Stimulated activated naive CD8-positive, alpha-beta T cell treated with anti-CD3 and anti-CD28 coated beads, Interleukin-15, Interleukin-2, amounts not matched to agents 100 ng/mL and 50 ng/mL, for 24 hours (primary cell): ENCODE measurements around the gene CLTC.
A peak's percentile ranks its signal among the peaks of the same experiment; 100 is the strongest.
"Not testable (repeated sequence)": the region's sequence is repeated elsewhere in the genome, so short reads cannot be mapped to it uniquely, and the experiment has no call there.

Source experiments
- H3K27ac Mint-ChIP-seq: one replicate; pipeline ENCODE4 v1.8.0; 2021; ENCODE audit warnings: mild to moderate bottlenecking, mixed read lengths
- H3K27me3 Mint-ChIP-seq: one replicate; pipeline ENCODE4 v1.8.0; 2021; ENCODE audit warnings: mixed read lengths
- H3K36me3 Mint-ChIP-seq: one replicate; pipeline ENCODE4 v1.8.0; 2021; ENCODE audit warnings: low read depth, mixed read lengths
- H3K4me1 Mint-ChIP-seq: one replicate; pipeline ENCODE4 v1.8.0; 2021; ENCODE audit warnings: low read depth, mixed read lengths
- H3K4me3 Mint-ChIP-seq: one replicate; pipeline ENCODE4 v1.8.0; 2021; ENCODE audit warnings: mild to moderate bottlenecking, mixed read lengths
- H3K9me3 Mint-ChIP-seq: one replicate; pipeline ENCODE4 v1.8.0; 2021; ENCODE audit warnings: mixed read lengths

Gene CLTC

DNA sequence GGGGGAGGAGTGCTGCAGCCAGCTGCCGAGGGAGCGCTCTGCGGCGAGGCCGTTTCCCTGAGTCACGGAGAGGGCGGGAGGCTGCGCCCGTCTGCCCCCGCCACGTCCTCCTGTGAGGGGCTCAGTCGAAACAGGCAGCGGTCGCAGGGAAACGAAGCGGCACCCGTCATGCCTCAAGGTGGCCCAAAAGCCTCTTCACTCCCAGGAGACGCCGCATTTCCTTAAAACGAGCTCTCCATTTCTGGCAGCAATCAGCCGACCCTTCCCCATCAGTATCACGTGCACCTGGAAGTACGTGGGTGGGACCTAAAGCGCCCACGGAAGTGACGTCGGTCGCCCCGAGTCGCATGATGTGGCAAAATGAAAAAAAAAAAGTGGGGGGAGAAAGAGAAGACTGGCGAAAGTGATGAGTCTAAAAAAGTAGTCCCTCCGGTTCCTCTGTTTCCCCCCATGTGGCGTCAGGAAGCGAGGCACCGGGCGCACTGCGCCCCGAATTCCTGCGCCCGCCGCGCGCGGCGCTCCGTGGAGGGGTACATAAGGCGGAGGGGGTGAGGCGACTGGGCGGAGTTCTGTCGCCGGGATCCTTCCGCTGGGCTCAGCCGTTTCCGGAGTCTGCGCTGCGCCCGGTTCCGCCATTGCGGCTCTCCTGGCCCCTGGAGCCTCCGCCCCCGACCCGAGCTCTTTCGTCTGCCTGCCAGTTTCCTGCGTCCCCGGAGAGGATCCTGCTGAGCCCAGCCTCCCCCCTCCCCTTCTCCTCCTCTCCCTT lies at the start of gene CLTC:
Gene CLTC, plus strand, starts transcription at position 598 of the 766 bp plus-strand sequence. CDS start 237 bp downstream, outside the sequence.
- H3K4me1 Mint-ChIP-seq = peaks cover 60% of the 10 kb centered on the region
- H3K4me3 Mint-ChIP-seq = peak within 1 kb of the TSS; percentile 91
- peaks cover 22% of the 10 kb centered on the region for H3K36me3 Mint-ChIP-seq
- H3K27ac Mint-ChIP-seq = peak within 1 kb of the TSS; percentile 97
- H3K27me3 Mint-ChIP-seq = no peaks in the 10 kb centered on the region
- no peaks in the 10 kb centered on the region for H3K9me3 Mint-ChIP-seq

DNA sequence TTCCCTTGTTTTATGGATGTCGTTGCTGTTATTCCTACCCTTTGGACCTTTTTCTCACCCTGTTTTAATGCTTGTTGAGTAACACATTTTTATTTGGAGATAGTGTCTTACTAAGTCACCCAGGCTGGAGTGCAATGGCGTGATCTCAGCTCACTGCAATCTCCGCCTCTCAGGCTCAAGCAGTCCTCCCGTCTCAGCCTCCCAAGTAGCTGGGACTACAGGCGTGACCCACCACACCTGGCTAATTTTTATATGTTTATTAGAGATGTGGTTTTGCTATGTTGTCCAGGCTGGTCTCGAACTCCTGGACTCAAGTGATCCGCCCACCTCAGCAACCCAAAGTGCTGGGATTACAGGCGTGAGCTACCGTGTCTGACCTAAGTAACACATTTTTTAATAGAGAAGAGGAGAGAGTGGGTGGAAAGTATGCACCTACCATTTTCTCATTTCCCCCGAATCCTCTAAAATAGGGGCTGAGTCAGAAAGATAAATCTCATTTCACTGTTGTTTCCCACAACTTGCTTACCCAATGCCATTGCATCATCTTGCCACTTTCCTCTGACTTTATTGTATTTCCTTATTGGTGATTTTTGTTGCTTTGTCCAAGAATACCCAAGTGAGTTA lies 47.3 kb upstream of the CLTC start:
- H3K4me3 Mint-ChIP-seq = no peak overlapping the region

DNA sequence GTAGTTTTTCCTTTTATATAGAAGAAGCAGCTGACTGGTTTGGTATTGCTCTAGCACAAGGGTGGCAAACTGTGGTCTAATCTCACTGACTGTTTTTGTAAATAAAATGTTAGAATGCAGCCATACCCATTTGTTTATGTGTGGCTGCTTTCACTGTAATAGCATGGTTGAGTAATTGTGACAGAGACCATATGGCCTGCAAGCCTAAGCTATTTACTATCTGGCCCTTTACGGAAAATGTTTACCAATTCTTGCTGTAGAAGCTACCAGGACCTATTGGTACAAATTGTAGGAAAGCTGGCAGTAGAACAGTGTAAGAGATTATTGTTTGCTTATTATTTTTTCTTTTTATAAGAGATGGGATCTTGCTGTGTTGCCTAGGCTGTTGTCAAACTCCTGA lies 35.5 kb upstream of the CLTC start:
- H3K36me3 Mint-ChIP-seq, H3K4me3 Mint-ChIP-seq, H3K4me1 Mint-ChIP-seq, H3K27ac Mint-ChIP-seq, H3K9me3 Mint-ChIP-seq, H3K27me3 Mint-ChIP-seq: not testable (repeated sequence)

More for the DNA sequence above, 47.3 kb upstream of the CLTC start:
- H3K4me1 Mint-ChIP-seq = peaks cover 16% of the 10 kb centered on the region
- H3K27ac Mint-ChIP-seq = peak overlapping the region; percentile 74
- H3K36me3 Mint-ChIP-seq = peaks cover 20% of the 10 kb centered on the region
- no peaks in the 10 kb centered on the region for H3K27me3 Mint-ChIP-seq
- no peaks in the 10 kb centered on the region for H3K9me3 Mint-ChIP-seq

DNA sequence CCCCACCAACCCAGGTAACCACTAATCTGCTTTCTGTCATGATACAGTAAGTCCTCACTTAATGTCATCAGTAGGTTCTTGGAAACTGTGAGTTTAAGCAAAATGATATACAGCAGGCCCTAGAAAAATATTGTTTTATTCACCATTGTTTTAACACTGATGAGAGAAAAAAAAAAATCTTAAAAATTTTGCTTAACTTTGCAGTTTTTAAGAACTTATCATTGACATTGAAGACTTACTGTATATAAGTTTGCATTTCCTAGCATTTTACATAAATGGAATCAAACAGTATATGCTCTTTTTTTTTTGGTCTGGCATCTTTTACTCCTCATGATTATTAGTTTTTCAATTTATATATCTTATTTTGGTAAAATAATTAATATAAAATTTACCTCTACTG lies 19.5 kb upstream of the CLTC start:
- H3K27ac Mint-ChIP-seq = no peak overlapping the region
- H3K27me3 Mint-ChIP-seq = no peaks in the 10 kb centered on the region
- H3K36me3 Mint-ChIP-seq = peaks cover 38% of the 10 kb centered on the region
- H3K4me3 Mint-ChIP-seq = no peak overlapping the region
- peaks cover 12% of the 10 kb centered on the region for H3K4me1 Mint-ChIP-seq
- no peaks in the 10 kb centered on the region for H3K9me3 Mint-ChIP-seq

DNA sequence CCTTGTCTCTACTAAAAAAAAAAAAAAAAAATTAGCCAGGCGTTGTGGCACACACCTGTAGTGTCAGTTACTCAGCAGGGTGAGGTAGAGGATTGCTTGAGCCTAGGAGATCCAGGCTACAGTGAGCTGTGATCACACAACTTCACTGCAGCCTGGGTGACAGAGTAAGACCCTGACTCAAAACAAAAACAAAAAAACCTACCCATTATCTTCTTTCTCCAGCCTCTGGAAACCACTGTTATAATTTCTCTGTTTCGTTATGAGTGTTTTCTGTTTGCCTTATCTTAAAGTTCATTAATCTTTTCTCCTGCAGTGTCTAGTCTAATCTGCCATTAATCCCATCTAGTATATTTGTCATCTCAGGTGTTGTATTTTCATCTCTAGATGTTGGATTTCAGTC lies 18.6 kb upstream of the CLTC start:
- Mint-ChIP-seq H3K36me3 (peaks cover 45% of the 10 kb centered on the region), H3K4me1 (peaks cover 12% of the 10 kb centered on the region), H3K4me3 (no peak overlapping the region), H3K27ac (no peak overlapping the region), H3K9me3 (no peaks in the 10 kb centered on the region), H3K27me3 (no peaks in the 10 kb centered on the region)

DNA sequence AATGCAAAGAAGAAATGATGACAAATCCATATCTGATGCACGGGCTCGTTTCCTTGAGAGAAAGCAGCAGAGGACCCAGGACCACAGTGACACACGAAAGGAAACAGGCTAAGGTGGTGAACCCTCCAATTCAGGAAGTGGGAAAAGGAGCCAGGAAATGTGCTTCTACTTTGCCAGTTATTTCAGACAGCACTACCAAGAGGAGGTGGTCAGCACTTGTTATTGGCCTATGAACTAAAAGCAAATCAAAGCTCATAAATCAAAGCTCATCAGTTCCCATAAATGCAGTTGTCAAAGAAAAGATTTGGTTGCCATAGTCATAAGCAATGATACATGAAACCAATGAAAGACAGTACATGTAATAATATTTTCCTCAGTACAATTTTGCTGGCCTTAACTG lies 12.6 kb upstream of the CLTC start:
- Mint-ChIP-seq H3K27ac (no peak overlapping the region), H3K9me3 (no peaks in the 10 kb centered on the region), H3K4me3 (no peak overlapping the region), H3K4me1 (no peaks in the 10 kb centered on the region), H3K36me3 (peaks cover 52% of the 10 kb centered on the region), H3K27me3 (no peaks in the 10 kb centered on the region)

DNA sequence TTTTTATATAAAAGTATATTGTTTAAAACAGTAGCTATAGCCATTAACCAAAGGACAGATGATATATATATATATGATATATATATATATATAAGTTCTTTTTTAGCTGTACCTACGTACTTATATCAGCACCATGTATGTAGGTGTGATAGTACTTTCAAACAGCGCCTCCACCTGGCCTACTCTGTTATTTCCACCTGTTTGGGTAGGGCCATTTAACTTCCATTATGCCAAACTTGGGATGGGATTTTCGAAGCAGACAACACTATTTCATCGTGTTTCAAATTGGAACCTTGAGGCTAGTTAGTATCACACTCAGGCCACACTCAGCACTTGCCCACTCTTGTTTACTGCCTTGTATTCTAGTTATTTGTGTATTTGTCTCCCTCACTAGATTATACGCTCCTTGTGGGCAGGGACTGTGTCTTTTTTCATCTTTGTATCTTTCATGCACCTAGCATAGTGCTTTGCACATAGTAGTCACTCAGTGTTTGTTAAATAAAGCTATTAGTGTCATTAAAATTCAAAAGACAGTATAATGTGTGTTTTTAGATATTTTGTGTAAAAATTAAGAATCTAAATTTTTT lies 11.8 kb upstream of the CLTC start:
- peaks cover 46% of the 10 kb centered on the region for H3K36me3 Mint-ChIP-seq
- H3K27ac Mint-ChIP-seq = no peak overlapping the region
- no peaks in the 10 kb centered on the region for H3K27me3 Mint-ChIP-seq
- H3K4me3 Mint-ChIP-seq = no peak overlapping the region
- no peaks in the 10 kb centered on the region for H3K4me1 Mint-ChIP-seq
- H3K9me3 Mint-ChIP-seq = no peaks in the 10 kb centered on the region

DNA sequence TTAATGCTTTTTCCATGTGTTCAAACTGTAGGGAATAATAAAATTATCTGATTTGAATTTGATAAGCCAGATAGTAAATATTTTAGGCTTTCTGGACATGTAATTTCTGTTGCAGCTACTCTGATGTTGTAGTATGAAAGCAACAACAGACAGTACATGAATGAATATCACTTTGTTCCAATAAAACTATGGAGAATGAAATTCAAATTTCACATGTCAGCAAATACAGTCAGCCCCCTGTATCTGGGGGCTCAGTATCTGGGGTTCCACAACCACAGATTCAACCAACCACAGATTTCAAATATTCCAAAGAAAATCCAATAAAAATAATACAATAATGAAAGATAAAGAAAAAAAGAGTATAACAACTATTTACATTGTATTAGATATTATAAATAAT lies 8.2 kb upstream of the CLTC start:
- Mint-ChIP-seq H3K4me1 (peaks cover 3% of the 10 kb centered on the region), H3K27me3 (no peaks in the 10 kb centered on the region), H3K9me3 (no peaks in the 10 kb centered on the region), H3K4me3 (no peak overlapping the region), H3K27ac (no peak overlapping the region), H3K36me3 (peaks cover 30% of the 10 kb centered on the region)

DNA sequence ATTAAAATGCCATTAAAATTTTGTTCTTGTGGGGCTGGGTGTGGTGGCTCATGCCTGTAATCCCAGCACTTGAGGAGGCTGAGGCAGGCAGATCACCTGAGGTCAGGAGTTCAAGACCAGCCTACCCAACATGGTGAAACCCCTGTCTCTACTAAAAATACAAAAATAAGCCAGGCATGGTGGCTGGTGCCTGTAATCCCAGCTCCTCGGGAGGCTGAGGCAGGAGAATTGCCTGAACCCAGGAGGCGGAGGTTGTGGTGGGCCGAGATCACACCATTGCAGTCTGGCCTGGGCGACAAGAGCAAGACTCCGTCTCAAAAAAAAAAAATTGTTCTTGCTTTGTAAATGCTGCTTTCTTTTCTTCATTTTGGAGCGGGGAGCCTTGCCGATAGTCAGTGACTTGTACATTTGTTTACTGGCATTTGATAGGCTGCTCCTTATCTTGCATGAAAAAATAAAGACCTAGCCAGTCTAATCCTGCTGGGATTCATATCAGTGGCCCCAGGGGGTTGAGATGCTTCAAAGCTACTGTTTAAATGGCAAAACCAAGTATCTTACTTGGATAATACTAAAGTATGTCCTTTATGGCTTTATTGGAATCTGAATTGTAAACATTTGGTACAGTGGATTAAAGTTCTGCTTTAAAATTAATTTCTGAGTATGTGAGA lies 3.3 kb upstream of the CLTC start:
- no peak overlapping the region for H3K4me3 Mint-ChIP-seq
- no peaks in the 10 kb centered on the region for H3K27me3 Mint-ChIP-seq
- H3K36me3 Mint-ChIP-seq = peaks cover 12% of the 10 kb centered on the region
- H3K4me1 Mint-ChIP-seq = peaks cover 34% of the 10 kb centered on the region
- no peaks in the 10 kb centered on the region for H3K9me3 Mint-ChIP-seq
- H3K27ac Mint-ChIP-seq = no peak overlapping the region

DNA sequence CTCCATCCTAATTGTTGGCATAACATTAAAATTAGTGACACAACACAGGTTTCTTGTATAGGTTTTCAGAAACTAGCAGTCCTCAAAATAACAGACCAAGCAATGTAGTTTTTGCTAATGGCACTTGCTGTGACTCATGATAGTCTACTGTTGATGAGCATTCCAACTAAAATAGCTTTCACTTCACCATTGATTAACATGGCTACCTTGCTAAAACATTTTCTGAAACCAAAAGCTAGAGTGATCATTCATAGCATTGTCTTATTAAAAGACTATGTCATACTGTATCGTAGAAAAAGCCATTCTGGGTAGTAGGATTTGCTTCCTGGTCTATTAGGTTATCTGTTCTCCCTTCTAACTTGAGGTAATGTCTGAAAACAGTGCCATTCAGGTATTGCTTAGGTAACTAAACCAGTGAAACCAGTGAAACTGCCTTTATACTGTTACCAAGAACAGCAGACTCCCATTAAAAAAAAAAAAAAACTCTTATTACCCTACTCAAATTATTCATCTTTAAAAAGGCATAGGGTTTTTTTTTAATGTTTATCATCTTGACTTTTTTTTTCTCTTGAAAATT lies 2.5 kb upstream of the CLTC start:
- H3K27me3 Mint-ChIP-seq = no peaks in the 10 kb centered on the region
- no peak overlapping the region for H3K27ac Mint-ChIP-seq
- H3K4me1 Mint-ChIP-seq = peaks cover 43% of the 10 kb centered on the region
- H3K36me3 Mint-ChIP-seq = peaks cover 17% of the 10 kb centered on the region
- no peak overlapping the region for H3K4me3 Mint-ChIP-seq
- no peaks in the 10 kb centered on the region for H3K9me3 Mint-ChIP-seq

DNA sequence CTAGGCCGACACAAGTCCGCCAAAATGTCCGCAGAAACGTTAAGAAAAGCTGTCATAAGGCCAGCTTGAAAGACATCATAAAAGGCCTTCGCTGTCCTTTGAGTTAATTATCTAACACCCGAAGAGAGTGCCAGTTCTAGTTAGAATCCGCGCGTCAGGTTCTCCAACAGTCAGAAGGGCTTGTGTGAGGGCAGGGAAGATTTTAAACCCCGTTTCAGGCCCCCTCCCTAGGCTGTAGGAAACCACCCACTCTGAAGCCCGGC lies 729 bp upstream of the CLTC start:
- Mint-ChIP-seq H3K36me3 (peaks cover 20% of the 10 kb centered on the region), H3K9me3 (no peaks in the 10 kb centered on the region), H3K4me3 (peak overlapping the region; percentile 91), H3K27me3 (no peaks in the 10 kb centered on the region), H3K27ac (peak overlapping the region; percentile 97), H3K4me1 (peaks cover 55% of the 10 kb centered on the region)

DNA sequence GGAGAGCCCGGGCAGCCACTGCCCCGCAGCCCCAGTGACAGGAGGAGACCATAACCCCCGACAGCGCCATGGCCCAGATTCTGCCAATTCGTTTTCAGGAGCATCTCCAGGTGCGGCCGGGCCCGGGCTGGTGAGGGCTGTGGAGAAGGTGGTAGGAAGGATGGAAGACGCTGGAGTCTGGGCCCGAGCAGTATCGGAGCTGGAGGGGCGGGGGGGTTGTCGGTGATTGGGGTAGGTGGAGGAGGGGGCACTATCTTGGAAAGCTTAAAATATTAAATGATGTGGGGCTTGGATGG lies 317 bp downstream of the CLTC start:
- Mint-ChIP-seq H3K9me3 (no peaks in the 10 kb centered on the region), H3K27me3 (no peaks in the 10 kb centered on the region), H3K27ac (peak overlapping the region; percentile 97), H3K36me3 (peaks cover 22% of the 10 kb centered on the region), H3K4me3 (peak overlapping the region; percentile 91), H3K4me1 (peaks cover 60% of the 10 kb centered on the region)

DNA sequence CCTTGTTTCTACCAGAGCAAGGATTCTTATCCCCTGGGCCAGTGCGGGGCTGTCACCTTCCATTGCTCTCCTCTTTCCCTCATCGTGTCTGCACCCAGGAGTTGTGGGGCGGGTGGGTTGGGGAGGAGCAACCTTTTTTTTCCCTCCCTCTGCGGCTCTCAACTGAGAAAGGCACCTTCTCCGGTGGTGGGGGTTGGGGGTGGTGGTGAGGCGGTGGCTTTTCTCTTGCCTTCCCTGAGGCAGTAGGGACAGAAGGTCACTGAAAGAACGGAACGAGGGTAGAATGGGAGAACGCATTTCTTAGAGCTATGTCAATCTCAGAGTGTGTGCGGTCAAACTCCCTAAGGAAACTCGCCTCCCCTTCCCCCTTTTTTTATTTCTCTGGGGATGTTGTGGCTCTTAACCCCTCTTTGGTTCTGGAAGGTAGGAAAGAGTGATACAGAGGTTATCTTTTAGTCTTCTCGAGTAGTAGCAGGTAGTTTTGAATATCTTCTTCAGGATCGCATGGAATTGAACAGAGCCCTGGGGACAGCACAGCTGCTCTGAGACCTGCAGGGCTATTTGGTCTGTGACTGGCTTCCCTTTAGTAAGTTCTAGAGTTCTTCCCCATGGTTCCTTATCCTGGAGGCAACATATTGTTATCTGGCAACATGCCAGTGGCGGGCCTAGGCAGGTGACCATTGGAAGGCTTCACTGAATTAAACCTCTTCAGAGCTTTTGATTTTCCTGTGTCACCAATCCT lies 994 bp downstream of the CLTC start:
- Mint-ChIP-seq H3K36me3 (peaks cover 27% of the 10 kb centered on the region), H3K27me3 (no peaks in the 10 kb centered on the region)

DNA sequence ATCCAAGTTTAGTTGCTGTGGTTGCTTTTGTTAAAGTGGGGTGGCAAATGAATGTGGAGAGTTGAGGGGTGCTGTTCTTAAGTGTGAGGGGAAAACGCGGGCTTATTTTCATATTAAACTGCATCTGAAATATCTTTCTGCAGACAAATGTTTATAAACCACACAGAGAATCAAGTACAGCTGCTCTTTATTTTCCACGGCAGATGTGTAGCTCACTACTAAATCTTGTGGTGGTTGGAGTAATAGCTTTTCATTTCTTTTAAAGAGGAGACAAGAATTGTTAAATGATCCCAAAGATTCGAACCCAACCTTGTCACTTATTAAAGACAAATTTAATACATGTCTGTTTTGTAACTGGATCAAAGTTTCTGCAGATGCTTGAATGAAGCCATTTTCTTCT lies 2.1 kb downstream of the CLTC start:
- Mint-ChIP-seq H3K27me3 (no peaks in the 10 kb centered on the region), H3K4me1 (peaks cover 72% of the 10 kb centered on the region), H3K9me3 (no peaks in the 10 kb centered on the region), H3K36me3 (peaks cover 31% of the 10 kb centered on the region), H3K27ac (peak overlapping the region; percentile 21), H3K4me3 (peak overlapping the region; percentile 91)

More for the DNA sequence above, 994 bp downstream of the CLTC start:
- Mint-ChIP-seq H3K4me1 (peaks cover 66% of the 10 kb centered on the region), H3K9me3 (no peaks in the 10 kb centered on the region), H3K4me3 (peak overlapping the region; percentile 91), H3K27ac (peak overlapping the region; percentile 97)
